Measurements from ENCODE around the gene TSR3.
A peak's percentile ranks its signal among the peaks of the same experiment; 100 is the strongest.

Gene TSR3

GRCh38 chr16:1306334-1306733 lies 45.3 kb downstream of the TSR3 start:
- Histone ChIP-seq H3K23ac (ENCODE audit: low read length in 2 of 2) (no peak overlapping the region), H3K27me3 (ENCODE audit: control insufficient read depth in 1 of 2, insufficient read depth in 1 of 2, low read length in 2 of 2) (peaks cover 4 to 5% of the 10 kb centered on the region in 2 experiments), H4K8ac (ENCODE audit: low read length) (no peak overlapping the region), H2AK5ac (ENCODE audit: low read length, severe bottlenecking) (no peak overlapping the region), H3K9ac (ENCODE audit: low read length) (no peak overlapping the region), H3K36me3 (ENCODE audit: control insufficient read depth in 1 of 2, insufficient read depth in 2 of 2, low read depth in 1 of 2, low read length in 2 of 2) (no peaks in the 10 kb centered on the region), H2BK5ac (ENCODE audit: low read depth, low read length, poor library complexity, severe bottlenecking) (no peak overlapping the region), H3K4me3 (ENCODE audit: insufficient read depth in 1 of 2, low read depth in 1 of 2, low read length in 2 of 2) (no peak overlapping the region), H2BK12ac (ENCODE audit: low read length in 2 of 2) (no peak overlapping the region), H3K9me3 (ENCODE audit: control insufficient read depth, low read length) (no peaks in the 10 kb centered on the region), H4K91ac (ENCODE audit: low read length) (no peak overlapping the region), H3K79me1 (replicated peaks; ENCODE audit: low read length, poor library complexity, severe bottlenecking) (no peaks in the 10 kb centered on the region), H2AFZ (ENCODE audit: low read depth, low read length) (no peak overlapping the region), H3K14ac (ENCODE audit: low read length in 2 of 2) (no peak overlapping the region), H3K4me2 (ENCODE audit: low read length, poor library complexity, severe bottlenecking) (no peak overlapping the region), H2BK15ac (ENCODE audit: low read depth, poor library complexity, severe bottlenecking) (no peak overlapping the region), H3K4me1 (ENCODE audit: control insufficient read depth, insufficient read depth, low read depth, low read length) (peaks cover 4% of the 10 kb centered on the region), H3K4ac (ENCODE audit: low read depth in 1 of 2, low read length in 2 of 2) (no peak overlapping the region), H3K27ac (ENCODE audit: low read length, poor library complexity, severe bottlenecking) (no peak overlapping the region), H2BK120ac (ENCODE audit: low read depth, low read length) (no peak overlapping the region), H3K18ac (ENCODE audit: low read depth in 1 of 2, low read length in 2 of 2) (no peak overlapping the region)
- no peak for DNase-seq
- WGBS: 85% methylated on average over 4 of the region's 4 CpGs

- Histone ChIP-seq H4K91ac (ENCODE audit: low read length) (no peak overlapping the region), H3K9me3 (ENCODE audit: control insufficient read depth, low read length) (no peaks in the 10 kb centered on the region), H4K8ac (ENCODE audit: low read length) (no peak overlapping the region), H2BK15ac (ENCODE audit: low read depth, poor library complexity, severe bottlenecking) (no peak overlapping the region), H3K27me3 (ENCODE audit: control insufficient read depth in 1 of 2, insufficient read depth in 1 of 2, low read length in 2 of 2) (peaks cover 5% of the 10 kb centered on the region in 2 experiments), H3K4me1 (ENCODE audit: control insufficient read depth, insufficient read depth, low read depth, low read length) (peaks cover 6% of the 10 kb centered on the region), H3K18ac (ENCODE audit: low read depth in 1 of 2, low read length in 2 of 2) (no peak overlapping the region), H3K36me3 (ENCODE audit: control insufficient read depth in 1 of 2, insufficient read depth in 2 of 2, low read depth in 1 of 2, low read length in 2 of 2) (no peaks in the 10 kb centered on the region), H3K4ac (ENCODE audit: low read depth in 1 of 2, low read length in 2 of 2) (no peak overlapping the region), H3K4me3 (ENCODE audit: insufficient read depth in 1 of 2, low read depth in 1 of 2, low read length in 2 of 2) (no peak overlapping the region), H2AFZ (ENCODE audit: low read depth, low read length) (no peak overlapping the region), H3K79me1 (replicated peaks; ENCODE audit: low read length, poor library complexity, severe bottlenecking) (no peaks in the 10 kb centered on the region), H3K9ac (ENCODE audit: low read length) (no peak overlapping the region), H3K23ac (ENCODE audit: low read length in 2 of 2) (no peak overlapping the region), H2BK12ac (ENCODE audit: low read length in 2 of 2) (no peak overlapping the region), H2BK120ac (ENCODE audit: low read depth, low read length) (no peak overlapping the region), H3K14ac (ENCODE audit: low read length in 2 of 2) (no peak overlapping the region), H3K4me2 (ENCODE audit: low read length, poor library complexity, severe bottlenecking) (no peak overlapping the region), H3K27ac (ENCODE audit: low read length, poor library complexity, severe bottlenecking) (no peak overlapping the region), H2AK5ac (ENCODE audit: low read length, severe bottlenecking) (no peak overlapping the region), H2BK5ac (ENCODE audit: low read depth, low read length, poor library complexity, severe bottlenecking) (no peak overlapping the region)
- no peak for DNase-seq
- 86% methylated on average over 12 of the region's 12 CpGs for WGBS
Observed at GRCh38 chr16:1305823-1306222, 45.9 kb downstream of the TSR3 start.

DNA sequence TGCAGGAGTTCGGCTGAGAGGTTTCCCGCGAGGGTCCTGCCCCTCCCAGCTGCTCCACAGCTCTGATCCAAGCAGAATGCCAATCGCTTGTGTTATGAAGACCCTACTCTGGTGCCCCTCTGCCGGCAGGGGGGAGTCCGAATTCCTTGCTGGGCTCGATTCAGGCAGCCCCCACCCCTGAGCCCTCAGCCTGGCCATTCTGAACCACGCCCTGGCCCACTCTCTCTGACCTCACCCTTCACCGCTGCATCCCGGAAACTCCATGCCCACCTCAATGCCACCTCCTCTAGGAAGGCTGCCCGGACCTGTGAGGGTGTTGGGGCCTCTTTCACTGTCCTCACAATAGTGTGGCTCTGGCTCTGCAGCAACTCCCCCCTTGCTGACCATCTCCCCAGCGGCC lies 50.1 kb downstream of the TSR3 start:
- Histone ChIP-seq H3K27me3 (ENCODE audit: control insufficient read depth in 1 of 2, insufficient read depth in 1 of 2, low read length in 2 of 2) (peaks cover 28 to 31% of the 10 kb centered on the region in 2 experiments), H2BK120ac (ENCODE audit: low read depth, low read length) (no peak overlapping the region), H3K4me3 (ENCODE audit: insufficient read depth in 1 of 2, low read depth in 1 of 2, low read length in 2 of 2) (no peak overlapping the region), H4K91ac (ENCODE audit: low read length) (no peak overlapping the region), H2AFZ (ENCODE audit: low read depth, low read length) (no peak overlapping the region), H4K8ac (ENCODE audit: low read length) (no peak overlapping the region), H3K4me2 (ENCODE audit: low read length, poor library complexity, severe bottlenecking) (no peak overlapping the region), H3K79me1 (replicated peaks; ENCODE audit: low read length, poor library complexity, severe bottlenecking) (no peaks in the 10 kb centered on the region), H2BK15ac (ENCODE audit: low read depth, poor library complexity, severe bottlenecking) (no peak overlapping the region), H3K4me1 (ENCODE audit: control insufficient read depth, insufficient read depth, low read depth, low read length) (peaks cover 10% of the 10 kb centered on the region), H3K9me3 (ENCODE audit: control insufficient read depth, low read length) (no peaks in the 10 kb centered on the region), H3K18ac (ENCODE audit: low read depth in 1 of 2, low read length in 2 of 2) (no peak overlapping the region), H3K9ac (ENCODE audit: low read length) (no peak overlapping the region), H3K14ac (ENCODE audit: low read length in 2 of 2) (peak overlapping the region in 1 of 2 experiments; percentile 18), H2AK5ac (ENCODE audit: low read length, severe bottlenecking) (no peak overlapping the region), H3K27ac (ENCODE audit: low read length, poor library complexity, severe bottlenecking) (no peak overlapping the region), H3K36me3 (ENCODE audit: control insufficient read depth in 1 of 2, insufficient read depth in 2 of 2, low read depth in 1 of 2, low read length in 2 of 2) (no peaks in the 10 kb centered on the region), H2BK12ac (ENCODE audit: low read length in 2 of 2) (no peak overlapping the region), H3K4ac (ENCODE audit: low read depth in 1 of 2, low read length in 2 of 2) (no peak overlapping the region), H2BK5ac (ENCODE audit: low read depth, low read length, poor library complexity, severe bottlenecking) (no peak overlapping the region), H3K23ac (ENCODE audit: low read length in 2 of 2) (no peak overlapping the region)
- DNase-seq: no peak
- 88% methylated on average over 12 of the region's 12 CpGs for WGBS

GRCh38 chr16:1300664-1301476 lies 50.8 kb downstream of the TSR3 start:
- H2BK5ac ChIP-seq (ENCODE audit: low read depth, low read length, poor library complexity, severe bottlenecking): no peak overlapping the region
- H2BK12ac ChIP-seq (ENCODE audit: low read length in 2 of 2): no peak overlapping the region
- H2AK5ac ChIP-seq (ENCODE audit: low read length, severe bottlenecking): no peak overlapping the region
- H4K8ac ChIP-seq (ENCODE audit: low read length): peak overlapping the region; percentile 75
- no peak overlapping the region for H3K9ac ChIP-seq (ENCODE audit: low read length)
- H3K27me3 ChIP-seq (ENCODE audit: control insufficient read depth in 1 of 2, insufficient read depth in 1 of 2, low read length in 2 of 2): peaks cover 28 to 31% of the 10 kb centered on the region in 2 experiments
- H3K18ac ChIP-seq (ENCODE audit: low read depth in 1 of 2, low read length in 2 of 2): no peak overlapping the region
- no peaks in the 10 kb centered on the region for H3K36me3 ChIP-seq (ENCODE audit: control insufficient read depth in 1 of 2, insufficient read depth in 2 of 2, low read depth in 1 of 2, low read length in 2 of 2)
- H2BK15ac ChIP-seq (ENCODE audit: low read depth, poor library complexity, severe bottlenecking): no peak overlapping the region
- H2AFZ ChIP-seq (ENCODE audit: low read depth, low read length): no peak overlapping the region
- H3K27ac ChIP-seq (ENCODE audit: low read length, poor library complexity, severe bottlenecking): no peak overlapping the region
- no peak overlapping the region for H3K23ac ChIP-seq (ENCODE audit: low read length in 2 of 2)
- no peaks in the 10 kb centered on the region for H3K79me1 ChIP-seq (replicated peaks; ENCODE audit: low read length, poor library complexity, severe bottlenecking)
- no peak overlapping the region for H2BK120ac ChIP-seq (ENCODE audit: low read depth, low read length)
- no peak overlapping the region for H3K14ac ChIP-seq (ENCODE audit: low read length in 2 of 2)
- peak; percentile 54 for DNase-seq
- no peaks in the 10 kb centered on the region for H3K9me3 ChIP-seq (ENCODE audit: control insufficient read depth, low read length)
- peaks cover 10% of the 10 kb centered on the region for H3K4me1 ChIP-seq (ENCODE audit: control insufficient read depth, insufficient read depth, low read depth, low read length)
- WGBS: 25% methylated on average over 42 of the region's 42 CpGs
- H3K4ac ChIP-seq (ENCODE audit: low read depth in 1 of 2, low read length in 2 of 2): no peak overlapping the region
- H3K4me3 ChIP-seq (ENCODE audit: insufficient read depth in 1 of 2, low read depth in 1 of 2, low read length in 2 of 2): no peak overlapping the region
- H4K91ac ChIP-seq (ENCODE audit: low read length): peak overlapping the region; percentile 14
- H3K4me2 ChIP-seq (ENCODE audit: low read length, poor library complexity, severe bottlenecking): no peak overlapping the region
